Kidney epithelial cell (primary cell): Measurements from ENCODE around the gene ALAD. TPM values are rescaled to one million over a fixed set of nuclear protein-coding genes. Genes with fewer than 3 reads are reported as not detected.
A peak's percentile ranks its signal among the peaks of the same experiment; 100 is the strongest.

Experiments
- DNase-seq: peaks from one replicate; pipeline ENCODE4 v3.0.0-alpha.2; 2010; ENCODE audit warnings: low read depth
- H3K27me3 ChIP-seq: 2 replicates; pipeline ENCODE4 v1.6.0; 2011; ENCODE audit warnings: low read length; ENCODE audit not compliant: control insufficient read depth, insufficient read depth
- H3K36me3 ChIP-seq: 2 replicates; pipeline ENCODE4 v1.5.1; 2011; ENCODE audit warnings: low read length; ENCODE audit not compliant: control insufficient read depth, insufficient read depth
- H3K4me3 ChIP-seq: 2 replicates; pipeline ENCODE4 v1.5.1; 2011; ENCODE audit warnings: low read depth, mild to moderate bottlenecking, control low read depth, low read length
- total RNA-seq: library from RNA; depleted of rRNA; stranded (reverse); fragments of >200 nt; gene quantifications from 2 replicates; pipeline ENCODE4 v1.2.3, GENCODE V29; 2015
- TF ChIP-seq, protein P1 (sequence below): IDR thresholded peaks from 2 replicates; pipeline ENCODE4 v1.5.1; 2011; ENCODE audit warnings: mild to moderate bottlenecking, moderate library complexity, low read length, control low read depth, inconsistent platforms; ENCODE audit not compliant: insufficient read depth, poor library complexity, severe bottlenecking

ALAD gene
- total RNA-seq, 1 donor from 2014 or later, result 6.7 TPM

DNA sequence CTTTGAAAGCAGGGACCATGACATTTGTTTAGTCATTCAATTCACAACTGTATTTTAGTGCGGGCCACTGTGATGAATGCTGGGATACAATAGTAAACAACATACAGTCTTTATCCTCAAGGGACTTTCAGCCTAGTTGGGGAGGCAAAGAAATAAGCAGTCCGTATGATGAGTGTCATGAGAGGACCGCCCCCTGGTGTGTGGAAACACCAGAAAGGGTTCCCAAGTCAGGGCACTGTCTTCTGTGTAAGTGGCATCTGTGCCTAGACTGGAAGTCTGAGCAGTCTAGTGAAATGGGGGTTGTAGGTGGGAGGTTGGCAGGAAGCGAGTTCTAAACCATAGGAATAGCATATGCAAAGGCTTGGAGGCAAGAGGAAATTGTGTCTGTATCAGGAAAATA lies 16.3 kb upstream of the ALAD start:
- TF ChIP-seq, protein P1, sequence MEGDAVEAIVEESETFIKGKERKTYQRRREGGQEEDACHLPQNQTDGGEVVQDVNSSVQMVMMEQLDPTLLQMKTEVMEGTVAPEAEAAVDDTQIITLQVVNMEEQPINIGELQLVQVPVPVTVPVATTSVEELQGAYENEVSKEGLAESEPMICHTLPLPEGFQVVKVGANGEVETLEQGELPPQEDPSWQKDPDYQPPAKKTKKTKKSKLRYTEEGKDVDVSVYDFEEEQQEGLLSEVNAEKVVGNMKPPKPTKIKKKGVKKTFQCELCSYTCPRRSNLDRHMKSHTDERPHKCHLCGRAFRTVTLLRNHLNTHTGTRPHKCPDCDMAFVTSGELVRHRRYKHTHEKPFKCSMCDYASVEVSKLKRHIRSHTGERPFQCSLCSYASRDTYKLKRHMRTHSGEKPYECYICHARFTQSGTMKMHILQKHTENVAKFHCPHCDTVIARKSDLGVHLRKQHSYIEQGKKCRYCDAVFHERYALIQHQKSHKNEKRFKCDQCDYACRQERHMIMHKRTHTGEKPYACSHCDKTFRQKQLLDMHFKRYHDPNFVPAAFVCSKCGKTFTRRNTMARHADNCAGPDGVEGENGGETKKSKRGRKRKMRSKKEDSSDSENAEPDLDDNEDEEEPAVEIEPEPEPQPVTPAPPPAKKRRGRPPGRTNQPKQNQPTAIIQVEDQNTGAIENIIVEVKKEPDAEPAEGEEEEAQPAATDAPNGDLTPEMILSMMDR, result no peak
- H3K27me3 ChIP-seq, result no peaks in the 10 kb centered on the region
- H3K4me3 ChIP-seq, result no peak overlapping the region
- H3K36me3 ChIP-seq, result no peaks in the 10 kb centered on the region
- no peak for DNase-seq

DNA sequence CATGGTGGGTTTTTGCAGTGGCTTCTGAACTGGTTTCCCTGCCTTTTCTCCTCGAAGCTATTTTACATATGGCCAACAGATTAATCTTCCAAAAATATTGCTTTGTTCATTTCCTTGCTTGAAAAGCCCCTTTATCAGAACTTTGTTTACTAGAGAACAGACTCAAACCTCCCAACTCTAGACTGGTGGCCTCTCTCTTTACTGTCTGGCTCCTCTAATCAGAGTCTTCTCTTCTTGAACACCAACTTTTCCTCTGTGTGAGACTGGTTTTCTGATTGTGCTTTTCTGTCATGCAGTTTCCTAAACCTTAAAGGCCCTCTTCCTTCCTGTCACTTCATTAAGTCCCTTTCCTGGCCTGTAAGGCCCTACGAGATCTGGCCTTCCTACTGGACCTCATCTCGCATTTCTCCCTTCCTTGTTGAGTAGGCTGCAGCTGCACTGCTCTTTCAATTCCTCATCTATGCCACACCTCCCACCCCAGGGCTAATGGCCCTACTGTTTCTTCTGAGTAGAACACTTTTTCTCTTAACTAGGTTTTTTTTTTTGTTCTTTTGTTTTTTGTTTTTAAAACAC lies 15.2 kb upstream of the ALAD start:
- no peak overlapping the region for H3K4me3 ChIP-seq
- TF ChIP-seq, protein P1, result no peak
- DNase-seq, result no peak
- no peaks in the 10 kb centered on the region for H3K27me3 ChIP-seq
- H3K36me3 ChIP-seq, result no peaks in the 10 kb centered on the region

DNA sequence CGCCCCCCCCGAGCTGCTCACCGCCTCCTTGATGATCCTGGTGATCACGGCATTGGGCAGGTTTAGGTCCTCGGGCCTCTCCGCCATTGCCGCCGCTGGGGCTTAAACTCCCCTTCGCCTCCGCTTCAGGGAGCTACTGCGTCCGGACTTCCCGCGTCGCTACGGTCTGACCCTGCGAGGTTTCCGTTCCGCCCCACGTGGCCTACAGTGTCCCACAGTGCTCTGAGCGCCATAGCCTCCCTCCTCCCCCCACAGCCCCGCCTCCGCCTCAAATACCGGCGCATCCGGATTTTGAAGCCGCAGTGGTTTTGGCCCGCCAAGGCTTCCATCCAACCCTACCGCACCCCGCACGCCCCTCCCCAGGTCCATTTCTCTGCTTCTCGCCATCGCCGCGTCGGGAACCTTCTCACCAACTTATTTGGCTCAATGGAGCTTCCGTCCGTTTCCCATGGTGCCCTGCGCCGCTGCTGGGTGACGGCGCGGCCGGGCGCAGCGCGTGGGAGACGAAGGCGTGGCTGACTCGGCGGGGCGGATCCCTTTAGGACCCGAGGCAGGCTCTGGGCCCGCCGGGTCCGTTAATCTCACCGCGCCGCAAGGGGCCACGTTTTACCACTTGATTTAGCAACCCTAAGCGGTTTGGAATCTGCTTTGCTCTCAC lies 9.3 kb upstream of the ALAD start, which contains the start of the genes C9orf43 and POLE3:
Gene C9orf43, plus strand, starts transcription at position 541 of the 658 bp plus-strand sequence. CDS start 2,747 bp downstream, outside the sequence.
Gene POLE3, minus strand, starts transcription at position 469 of the 658 bp plus-strand sequence. Its CDS starts 382 bp downstream, at position 87.
- Histone ChIP-seq H3K27me3 (no peaks in the 10 kb centered on the region), H3K36me3 (no peaks in the 10 kb centered on the region), H3K4me3 (peak within 1 kb of the TSS; percentile 90)
- TF ChIP-seq, protein P1, result no peak
- peak; percentile 69 for DNase-seq

DNA sequence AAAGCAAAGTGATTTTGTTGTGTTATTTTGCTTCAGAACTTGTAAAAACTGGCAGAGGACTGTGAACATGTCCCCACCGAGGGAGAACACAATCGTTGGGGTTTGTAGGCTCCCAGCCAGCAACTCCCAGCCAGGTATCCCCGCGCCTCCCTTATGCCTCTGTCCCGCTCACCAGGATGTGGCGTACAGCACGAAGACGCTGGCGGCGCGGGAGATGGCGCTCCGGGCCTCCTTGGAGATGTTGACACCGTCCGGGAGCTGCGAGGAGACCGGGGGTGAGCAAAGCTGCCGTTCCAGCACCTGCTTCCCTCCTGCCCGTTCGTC lies 8.8 kb upstream of the ALAD start:
- TF ChIP-seq, protein P1, result no peak
- Histone ChIP-seq H3K4me3 (peak overlapping the region; percentile 90), H3K27me3 (no peaks in the 10 kb centered on the region), H3K36me3 (no peaks in the 10 kb centered on the region)
- DNase-seq, result no peak

DNA sequence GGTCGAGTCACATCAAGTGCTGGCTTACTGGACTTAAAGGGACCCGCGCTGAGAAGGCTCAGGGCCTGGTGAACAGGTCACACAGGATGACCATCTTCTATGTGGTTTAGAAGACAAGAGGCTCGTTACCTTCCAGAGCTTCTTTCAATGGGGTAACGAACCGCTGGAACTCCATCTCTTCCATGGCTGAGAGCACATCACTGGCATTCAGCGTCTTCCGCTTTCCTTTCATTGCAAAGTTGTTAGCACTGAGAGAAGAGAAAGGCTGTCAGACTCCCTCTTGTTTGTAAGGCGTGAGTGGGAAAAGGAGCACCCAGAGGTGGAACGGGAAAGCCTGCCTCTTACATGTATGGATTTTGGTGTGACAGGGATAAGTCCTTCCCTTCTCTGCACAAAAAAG lies 8.4 kb upstream of the ALAD start:
- no peaks in the 10 kb centered on the region for H3K27me3 ChIP-seq
- no peaks in the 10 kb centered on the region for H3K36me3 ChIP-seq
- TF ChIP-seq, protein P1, result no peak
- H3K4me3 ChIP-seq, result peak overlapping the region; percentile 90
- DNase-seq, result no peak
